ENCODE data around the gene ZNF267. TPM values are rescaled to one million over a fixed set of nuclear protein-coding genes. Genes with fewer than 3 reads are reported as not detected.
"Not testable (repeated sequence)": the region's sequence is repeated elsewhere in the genome, so short reads cannot be mapped to it uniquely, and the experiment has no call there.

Gene ZNF267
- total RNA-seq, 4 donors from 2014 or later = 3.4 to 14.1 (median 9.0) TPM

- WGBS, 2 donors (ENCODE audit: low coverage in 1 of 2) = 100% methylated on average over 1 of the region's 1 CpG; no CpG with 5 or more reads in 1 of the 2 donors
- TF ChIP-seq EP300 (IDR thresholded peaks at IDR 0.05; ENCODE audit: low read depth) (no peak), POLR2AphosphoS5 (IDR thresholded peaks at IDR 0.05) (no peak), POLR2A (IDR thresholded peaks at IDR 0.05) (no peak)
- TF ChIP-seq, protein P1, sequence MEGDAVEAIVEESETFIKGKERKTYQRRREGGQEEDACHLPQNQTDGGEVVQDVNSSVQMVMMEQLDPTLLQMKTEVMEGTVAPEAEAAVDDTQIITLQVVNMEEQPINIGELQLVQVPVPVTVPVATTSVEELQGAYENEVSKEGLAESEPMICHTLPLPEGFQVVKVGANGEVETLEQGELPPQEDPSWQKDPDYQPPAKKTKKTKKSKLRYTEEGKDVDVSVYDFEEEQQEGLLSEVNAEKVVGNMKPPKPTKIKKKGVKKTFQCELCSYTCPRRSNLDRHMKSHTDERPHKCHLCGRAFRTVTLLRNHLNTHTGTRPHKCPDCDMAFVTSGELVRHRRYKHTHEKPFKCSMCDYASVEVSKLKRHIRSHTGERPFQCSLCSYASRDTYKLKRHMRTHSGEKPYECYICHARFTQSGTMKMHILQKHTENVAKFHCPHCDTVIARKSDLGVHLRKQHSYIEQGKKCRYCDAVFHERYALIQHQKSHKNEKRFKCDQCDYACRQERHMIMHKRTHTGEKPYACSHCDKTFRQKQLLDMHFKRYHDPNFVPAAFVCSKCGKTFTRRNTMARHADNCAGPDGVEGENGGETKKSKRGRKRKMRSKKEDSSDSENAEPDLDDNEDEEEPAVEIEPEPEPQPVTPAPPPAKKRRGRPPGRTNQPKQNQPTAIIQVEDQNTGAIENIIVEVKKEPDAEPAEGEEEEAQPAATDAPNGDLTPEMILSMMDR (IDR thresholded peaks at IDR 0.05) = no peak
Measured at GRCh38 chr16:31913668-31914067, 40.1 kb downstream of the ZNF267 start.

DNA sequence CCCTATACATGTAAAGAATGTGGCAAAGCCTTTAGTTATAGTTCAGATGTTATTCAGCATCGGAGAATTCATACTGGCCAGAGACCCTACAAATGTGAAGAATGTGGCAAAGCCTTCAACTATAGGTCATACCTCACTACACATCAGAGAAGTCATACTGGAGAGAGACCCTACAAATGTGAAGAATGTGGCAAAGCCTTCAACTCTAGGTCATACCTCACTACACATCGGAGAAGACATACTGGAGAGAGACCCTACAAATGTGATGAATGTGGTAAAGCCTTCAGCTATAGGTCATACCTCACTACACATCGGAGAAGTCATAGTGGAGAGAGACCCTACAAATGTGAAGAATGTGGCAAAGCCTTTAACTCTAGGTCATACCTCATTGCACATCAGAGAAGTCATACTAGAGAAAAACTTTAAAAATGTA, 42.5 kb downstream of the ZNF267 start:
- intact Hi-C loops (cut with DNase I; ENCODE audit: low total_unique reads) (no loop called here), in situ Hi-C loops (cut with MboI; ENCODE audit: low pct_ligation_motif_present in 1 of 4, low pct_unique_long_range_greater_than_20kb in 1 of 4, low sequenced_read_pairs in 3 of 4) (loop anchor here in 1 of 4 donors (25.0 kb wide), 1 partner anchor 154 kb away; no protein-coding TSS in a partner anchor)
- H3K9me3 ChIP-seq = peaks cover 95 to 99% of the 10 kb centered on the region in 2 donors
- no peak for TF ChIP-seq EP300 (IDR thresholded peaks at IDR 0.05; ENCODE audit: low read depth)
- peaks cover 8 to 84% (median 42%) of the 10 kb centered on the region in 4 donors for H3K36me3 ChIP-seq
- H3K27ac ChIP-seq = no peak overlapping the region
- no peaks in the 10 kb centered on the region for H3K27me3 ChIP-seq
- no peak overlapping the region for H3K4me3 ChIP-seq
- no peak for DNase-seq
- H3K4me1 ChIP-seq = no peaks in the 10 kb centered on the region
- 91 to 100% methylated on average over 3 of the region's 3 CpGs for WGBS, 2 donors (ENCODE audit: low coverage in 1 of 2)

More at GRCh38 chr16:31913668-31914067, 40.1 kb downstream of the ZNF267 start:
- H3K27ac ChIP-seq = no peak overlapping the region
- intact Hi-C loops (cut with DNase I; ENCODE audit: low total_unique reads) = no loop called here
- no peaks in the 10 kb centered on the region for H3K27me3 ChIP-seq
- no peak overlapping the region for H3K4me3 ChIP-seq
- in situ Hi-C loops (cut with MboI; ENCODE audit: low pct_ligation_motif_present in 1 of 4, low pct_unique_long_range_greater_than_20kb in 1 of 4, low sequenced_read_pairs in 3 of 4) = loop anchor here in 1 of 4 donors (25.0 kb wide), 1 partner anchor 151 kb away; no protein-coding TSS in a partner anchor
- H3K9me3 ChIP-seq = peaks cover 94 to 98% of the 10 kb centered on the region in 2 donors
- H3K36me3 ChIP-seq = peaks cover 12 to 94% (median 46%) of the 10 kb centered on the region in 4 donors
- no peak for DNase-seq
- no peaks in the 10 kb centered on the region for H3K4me1 ChIP-seq

GRCh38 chr16:31920373-31920772, 46.8 kb downstream of the ZNF267 start:
- WGBS, 2 donors (ENCODE audit: low coverage in 1 of 2) = 98 to 100% methylated on average over 1 to 2 of the region's 2 CpGs
- Histone ChIP-seq H3K9me3 (peaks cover 81 to 91% of the 10 kb centered on the region in 2 donors), H3K27ac (no peak overlapping the region), H3K36me3 (peaks cover 2 to 41% (median 21%) of the 10 kb centered on the region in 4 donors), H3K4me3 (no peak overlapping the region), H3K4me1 (no peaks in the 10 kb centered on the region), H3K27me3 (no peaks in the 10 kb centered on the region)
- no peak for TF ChIP-seq EP300 (IDR thresholded peaks at IDR 0.05; ENCODE audit: low read depth)
- TF ChIP-seq, protein P1 (IDR thresholded peaks at IDR 0.05) = no peak
- TF ChIP-seq POLR2AphosphoS5 (IDR thresholded peaks at IDR 0.05) = no peak
- no peak for TF ChIP-seq POLR2A (IDR thresholded peaks at IDR 0.05)
- in situ Hi-C loops (cut with MboI; ENCODE audit: low pct_ligation_motif_present in 1 of 4, low pct_unique_long_range_greater_than_20kb in 1 of 4, low sequenced_read_pairs in 3 of 4) (loop anchor here in 1 of 4 donors (25.0 kb wide), 1 partner anchor 158 kb away; no protein-coding TSS in a partner anchor), intact Hi-C loops (cut with DNase I; ENCODE audit: low total_unique reads) (no loop called here)
- no peak for DNase-seq

- H3K27ac ChIP-seq; in situ Hi-C loops (cut with MboI; ENCODE audit: low pct_ligation_motif_present in 1 of 4, low pct_unique_long_range_greater_than_20kb in 1 of 4, low sequenced_read_pairs in 3 of 4); H3K27me3 ChIP-seq; DNase-seq; H3K36me3 ChIP-seq; H3K4me1 ChIP-seq; H3K9me3 ChIP-seq; intact Hi-C loops (cut with DNase I; ENCODE audit: low total_unique reads); H3K4me3 ChIP-seq: not testable (repeated sequence)
- no CpG with 5 or more reads among the region's 1 CpG for WGBS, 2 donors (ENCODE audit: low coverage in 1 of 2)
Measured at GRCh38 chr16:31951806-31952205, 78.2 kb downstream of the ZNF267 start.

- intact Hi-C loops (cut with DNase I; ENCODE audit: low total_unique reads); H3K9me3 ChIP-seq; H3K4me1 ChIP-seq; in situ Hi-C loops (cut with MboI; ENCODE audit: low pct_ligation_motif_present in 1 of 4, low pct_unique_long_range_greater_than_20kb in 1 of 4, low sequenced_read_pairs in 3 of 4); H3K27ac ChIP-seq; DNase-seq; H3K36me3 ChIP-seq; H3K27me3 ChIP-seq; H3K4me3 ChIP-seq: not testable (repeated sequence)
- WGBS, 2 donors (ENCODE audit: low coverage in 1 of 2) = no CpG with 5 or more reads among the region's 3 CpGs
Measured at GRCh38 chr16:31952206-31952605, 78.6 kb downstream of the ZNF267 start.

GRCh38 chr16:31956221-31956620, 82.6 kb downstream of the ZNF267 start:
- DNase-seq; H3K9me3 ChIP-seq; H3K36me3 ChIP-seq; in situ Hi-C loops (cut with MboI; ENCODE audit: low pct_ligation_motif_present in 1 of 4, low pct_unique_long_range_greater_than_20kb in 1 of 4, low sequenced_read_pairs in 3 of 4); H3K4me3 ChIP-seq; H3K4me1 ChIP-seq; H3K27ac ChIP-seq; intact Hi-C loops (cut with DNase I; ENCODE audit: low total_unique reads); H3K27me3 ChIP-seq: not testable (repeated sequence)
- TF ChIP-seq, protein P1 (IDR thresholded peaks at IDR 0.05) = peak in 3 of 5 experiments; percentile 9 to 15 (median 10)
- WGBS, 2 donors (ENCODE audit: low coverage in 1 of 2) = no CpG with 5 or more reads among the region's 8 CpGs

DNA sequence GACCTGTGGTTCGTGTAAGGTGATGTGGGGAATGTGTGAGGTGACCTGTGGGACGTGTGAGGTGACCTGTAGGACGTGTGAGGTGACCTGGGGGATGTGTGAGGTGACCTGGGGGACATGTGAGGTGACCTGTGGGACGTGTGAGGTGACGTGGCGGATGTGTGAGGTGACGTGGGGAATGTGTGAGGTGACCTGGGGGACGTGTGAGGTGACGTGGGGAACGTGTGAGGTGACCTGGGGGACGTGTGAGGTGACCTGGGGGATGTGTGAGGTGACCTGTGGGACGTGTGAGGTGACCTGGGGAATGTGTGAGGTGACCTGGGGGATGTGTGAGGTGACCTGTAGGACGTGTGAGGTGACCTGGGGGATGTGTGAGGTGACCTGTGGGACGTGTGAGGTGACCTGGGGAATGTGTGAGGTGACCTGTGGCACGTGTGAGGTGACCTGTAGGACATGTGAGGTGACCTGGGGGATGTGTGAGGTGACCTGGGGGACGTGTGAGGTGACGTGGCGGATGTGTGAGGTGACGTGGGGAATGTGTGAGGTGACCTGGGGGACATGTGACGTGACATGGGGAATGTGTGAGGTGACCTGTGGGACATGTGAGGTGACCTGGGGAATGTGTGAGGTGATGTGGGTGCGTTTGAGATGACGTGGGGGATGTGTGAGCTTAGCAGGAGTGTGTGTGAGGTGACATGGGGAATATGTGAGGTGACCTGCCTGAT, 86.7 kb downstream of the ZNF267 start:
- intact Hi-C loops (cut with DNase I; ENCODE audit: low total_unique reads); DNase-seq; H3K4me1 ChIP-seq; in situ Hi-C loops (cut with MboI; ENCODE audit: low pct_ligation_motif_present in 1 of 4, low pct_unique_long_range_greater_than_20kb in 1 of 4, low sequenced_read_pairs in 3 of 4); H3K27me3 ChIP-seq; H3K4me3 ChIP-seq; H3K36me3 ChIP-seq; H3K27ac ChIP-seq; H3K9me3 ChIP-seq: not testable (repeated sequence)
- WGBS, 2 donors (ENCODE audit: low coverage in 1 of 2) = 54 to 62% methylated on average over 17 to 22 of the region's 22 CpGs

Data from transverse colon (tissue), 4 donors.